Lower leg skin (tissue), 4 donors: Measurements from ENCODE around the gene FGF3. TPM values are rescaled to one million over a fixed set of nuclear protein-coding genes. Genes with fewer than 3 reads are reported as not detected.

ENCODE experiments used
- DNase-seq, 2 donors: peaks; one replicate each; pipeline ENCODE4 v3.0.0-alpha.2; 2019; ENCODE audit warnings: low spot score in 2 of 2
- H3K4me3 ChIP-seq: fragments of 200-600 bp; sonication (generic); 2 replicates; pipeline ENCODE4 v1.5.1; 2017; ENCODE audit warnings: mild to moderate bottlenecking, low read depth; ENCODE audit not compliant: poor library complexity, severe bottlenecking
- POLR2A ChIP-seq, 2 donors: fragments of 450-650 bp; IDR thresholded peaks; one replicate each; pipeline ENCODE4 v1.6.1; 2016 to 2017; ENCODE audit warnings: antibody characterized with exemption in 2 of 2, mild to moderate bottlenecking in 1 of 2, moderate library complexity in 1 of 2
- WGBS, 2 donors: methylation state at CpG; one replicate each; pipeline ENCODE4 v1.1.5; 2018; 5-methylcytosine and 5-hydroxymethylcytosine counted together
- intact Hi-C: fragments of 100-400 bp; cut with DNase I; formaldehyde crosslinking; loops from one replicate; pipeline ENCODE4 v1.15.0; 2023; ENCODE audit warnings: low total_unique reads
- total RNA-seq, 4 donors: library from RNA; depleted of rRNA; stranded (reverse); fragments of >200 nt; gene quantifications; one replicate each; pipeline ENCODE4 v1.1.0, GENCODE V29; 2016
- TF ChIP-seq, protein P1 (sequence below), 3 donors: fragments of 450-650 bp; IDR thresholded peaks; one replicate each; pipeline ENCODE4 v1.5.1; 2016; ENCODE audit warnings: antibody characterized with exemption in 3 of 3, mild to moderate bottlenecking in 3 of 3, moderate library complexity in 2 of 3

Gene FGF3
- total RNA-seq, 4 donors from 2014 or later, result not detected

GRCh38 chr11:69803022-69803421 is 16.2 kb downstream of the FGF3 start:
- H3K4me3 ChIP-seq, result no peak overlapping the region
- TF ChIP-seq POLR2A (IDR thresholded peaks at IDR 0.05), result no peak
- TF ChIP-seq, protein P1, sequence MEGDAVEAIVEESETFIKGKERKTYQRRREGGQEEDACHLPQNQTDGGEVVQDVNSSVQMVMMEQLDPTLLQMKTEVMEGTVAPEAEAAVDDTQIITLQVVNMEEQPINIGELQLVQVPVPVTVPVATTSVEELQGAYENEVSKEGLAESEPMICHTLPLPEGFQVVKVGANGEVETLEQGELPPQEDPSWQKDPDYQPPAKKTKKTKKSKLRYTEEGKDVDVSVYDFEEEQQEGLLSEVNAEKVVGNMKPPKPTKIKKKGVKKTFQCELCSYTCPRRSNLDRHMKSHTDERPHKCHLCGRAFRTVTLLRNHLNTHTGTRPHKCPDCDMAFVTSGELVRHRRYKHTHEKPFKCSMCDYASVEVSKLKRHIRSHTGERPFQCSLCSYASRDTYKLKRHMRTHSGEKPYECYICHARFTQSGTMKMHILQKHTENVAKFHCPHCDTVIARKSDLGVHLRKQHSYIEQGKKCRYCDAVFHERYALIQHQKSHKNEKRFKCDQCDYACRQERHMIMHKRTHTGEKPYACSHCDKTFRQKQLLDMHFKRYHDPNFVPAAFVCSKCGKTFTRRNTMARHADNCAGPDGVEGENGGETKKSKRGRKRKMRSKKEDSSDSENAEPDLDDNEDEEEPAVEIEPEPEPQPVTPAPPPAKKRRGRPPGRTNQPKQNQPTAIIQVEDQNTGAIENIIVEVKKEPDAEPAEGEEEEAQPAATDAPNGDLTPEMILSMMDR (IDR thresholded peaks at IDR 0.05), result no peak
- WGBS, 2 donors, result 80 to 92% methylated on average over 2 of the region's 2 CpGs
- intact Hi-C loops, result no loop called here
- no peak for DNase-seq

DNA sequence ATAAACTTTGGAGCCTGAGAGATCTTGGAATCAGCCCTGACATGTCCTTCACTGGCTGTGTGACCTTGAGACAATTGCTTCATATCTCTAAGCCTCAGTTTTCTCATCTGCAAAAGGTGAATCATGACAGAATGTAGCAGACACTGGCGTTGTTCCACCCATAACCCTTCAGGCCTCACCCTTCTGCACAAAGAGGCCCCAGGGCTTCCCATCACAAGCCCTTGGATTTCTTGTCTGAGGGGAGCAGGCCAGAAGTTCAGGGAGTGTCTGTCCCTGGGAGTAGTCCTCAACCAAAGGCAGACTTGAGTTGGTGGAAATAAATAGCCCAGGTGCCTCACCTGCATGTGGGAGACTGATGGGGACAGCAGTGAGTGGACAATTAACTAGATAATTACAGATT is 16.6 kb downstream of the FGF3 start:
- TF ChIP-seq, protein P1 (IDR thresholded peaks at IDR 0.05), result no peak
- no peak for TF ChIP-seq POLR2A (IDR thresholded peaks at IDR 0.05)
- intact Hi-C loops, result no loop called here

GRCh38 chr11:69801513-69802335 is 17.5 kb downstream of the FGF3 start:
- TF ChIP-seq POLR2A (IDR thresholded peaks at IDR 0.05), result no peak
- TF ChIP-seq, protein P1 (IDR thresholded peaks at IDR 0.05), result no peak
- no peak overlapping the region for H3K4me3 ChIP-seq
- WGBS, 2 donors, result 30 to 34% methylated on average over 15 of the region's 15 CpGs
- no peak for DNase-seq
- intact Hi-C loops, result no loop called here

More for the DNA sequence above, 16.6 kb downstream of the FGF3 start:
- H3K4me3 ChIP-seq, result no peak overlapping the region
- WGBS, 2 donors, result 50 to 62% methylated on average over 1 of the region's 1 CpG
- DNase-seq, result no peak

GRCh38 chr11:69800278-69800677 is 18.9 kb downstream of the FGF3 start:
- no peak for TF ChIP-seq POLR2A (IDR thresholded peaks at IDR 0.05)
- TF ChIP-seq, protein P1 (IDR thresholded peaks at IDR 0.05), result no peak
- intact Hi-C loops, result no loop called here
- no peak for DNase-seq
- no peak overlapping the region for H3K4me3 ChIP-seq
- 97 to 98% methylated on average over 5 of the region's 5 CpGs for WGBS, 2 donors

DNA sequence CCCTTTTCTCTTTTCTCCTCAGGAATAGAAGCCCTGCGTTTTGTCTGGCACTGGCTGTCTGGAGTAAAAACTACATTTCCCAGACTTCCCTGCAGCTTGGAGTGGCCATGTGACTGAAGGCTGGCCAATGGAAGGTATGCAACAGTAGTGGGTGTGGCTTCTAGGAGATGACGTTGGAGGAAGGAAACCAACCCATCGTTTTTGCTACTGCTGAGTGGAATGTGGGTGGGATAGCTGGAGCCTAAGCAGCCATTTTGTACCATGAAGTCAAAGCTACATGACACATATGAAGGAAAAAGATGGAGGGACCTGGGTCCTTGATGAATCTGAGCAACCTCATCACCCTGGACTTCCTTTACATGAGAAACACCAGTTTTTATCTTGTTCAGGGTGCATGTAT is 19.6 kb downstream of the FGF3 start:
- intact Hi-C loops, result no loop called here
- TF ChIP-seq, protein P1 (IDR thresholded peaks at IDR 0.05), result no peak
- no peak for TF ChIP-seq POLR2A (IDR thresholded peaks at IDR 0.05)
- 24% methylated on average over 3 of the region's 3 CpGs for WGBS, 2 donors
- DNase-seq, result no peak
- H3K4me3 ChIP-seq, result no peak overlapping the region
